Endothelial cell of umbilical vein (primary cell): ENCODE data around the gene TARBP1. TPM values are rescaled to one million over a fixed set of nuclear protein-coding genes. Genes with fewer than 3 reads are reported as not detected.

ENCODE experiments used
- BruUV-seq: library from RNA; stranded (reverse); fragments of 400-500 nt; replicated peaks from 2 replicates; lab custom pipeline; 2021; lab: Mats Ljungman, UMichigan
- CTCF ChIA-PET: fragments of 300-600, 350-600 bp; sonication (Branson Sonifier 250); formaldehyde crosslinking; loops from one replicate; lab custom pipeline; 2021; ENCODE audit warnings: antibody characterized with exemption, inconsistent platforms; lab: Charles Lee
- POLR2A ChIA-PET: fragments of 300-600, 350-600 bp; sonication (Branson Sonifier 250); formaldehyde crosslinking; loops from one replicate; lab custom pipeline; 2021; ENCODE audit warnings: antibody characterized with exemption, inconsistent platforms; lab: Charles Lee
- DNase-seq: peaks from one replicate; pipeline ENCODE4 v3.0.0-alpha.2; 2011; ENCODE audit warnings: low read depth, low spot score
- FAIRE-seq: peaks from 2 replicates; lab custom pipeline; 2011; peaks lifted over from hg19 to GRCh38; lab: Jason Lieb, UNC
- H2AFZ ChIP-seq: 2 replicates; pipeline ENCODE4 v1.6.0; 2012; ENCODE audit warnings: low read depth, low read length, control low read depth, inconsistent platforms
- H3K27ac ChIP-seq: 2 replicates; pipeline ENCODE4 v1.5.1; 2011; ENCODE audit warnings: low read depth, mild to moderate bottlenecking, control low read depth, low read length, moderate library complexity; ENCODE audit not compliant: insufficient read depth
- H3K27me3 ChIP-seq, 2 experiments: 2 replicates each; pipeline versions ENCODE4 v1.6.0 to v1.6.1; 2011; ENCODE audit warnings: low read length in 2 of 2, mixed read lengths in 1 of 2; ENCODE audit not compliant: control insufficient read depth in 2 of 2, insufficient read depth in 2 of 2
- H3K36me3 ChIP-seq, 2 experiments: 2 replicates in 1 of 2; 3 replicates in 1 of 2; pipeline ENCODE4 v1.5.1; 2011; ENCODE audit warnings: low read length in 2 of 2, mild to moderate bottlenecking in 1 of 2, moderate library complexity in 1 of 2; ENCODE audit not compliant: control insufficient read depth in 2 of 2, insufficient read depth in 2 of 2; ENCODE audit errors: extremely low read depth in 1 of 2
- H3K4me1 ChIP-seq: 3 replicates; pipeline ENCODE4 v1.5.1; 2011; ENCODE audit warnings: mild to moderate bottlenecking, low read length; ENCODE audit not compliant: control insufficient read depth, insufficient read depth; ENCODE audit errors: extremely low read depth
- H3K4me2 ChIP-seq: 2 replicates; pipeline ENCODE4 v1.6.1; 2011; ENCODE audit warnings: low read length, control low read depth, mixed read lengths; ENCODE audit not compliant: insufficient read depth
- H3K4me3 ChIP-seq, 3 experiments: fragments of 200-600 bp in 1 of 3; sonication (generic), shearing (Covaris generic) in 1 of 3; replicated peaks in 1 of 3; 2 replicates each; pipeline ENCODE4 v1.5.1; 2011 to 2016; ENCODE audit warnings: control low read depth in 3 of 3, low read length in 3 of 3, mild to moderate bottlenecking in 2 of 3, inconsistent platforms in 1 of 3, low read depth in 1 of 3, moderate library complexity in 1 of 3; ENCODE audit not compliant: insufficient read depth in 1 of 3
- H3K79me2 ChIP-seq: 2 replicates; pipeline ENCODE4 v1.6.0; 2012; ENCODE audit warnings: low read length, inconsistent platforms; ENCODE audit not compliant: control insufficient read depth, insufficient read depth
- H3K9ac ChIP-seq: replicated peaks from 2 replicates; pipeline ENCODE3; 2011; ENCODE audit warnings: low read length, control low read depth; ENCODE audit not compliant: insufficient read depth; ENCODE audit errors: extremely low read depth
- H3K9me1 ChIP-seq: replicated peaks from 3 replicates; pipeline ENCODE4 v1.6.0; 2011; ENCODE audit warnings: mild to moderate bottlenecking, low read length; ENCODE audit not compliant: control insufficient read depth, insufficient read depth; ENCODE audit errors: extremely low read depth
- H3K9me3 ChIP-seq: replicated peaks from 2 replicates; pipeline ENCODE4 v1.5.1; 2012; ENCODE audit warnings: low read length, inconsistent platforms; ENCODE audit not compliant: control insufficient read depth, insufficient read depth
- H4K20me1 ChIP-seq: replicated peaks from 2 replicates; pipeline ENCODE3; 2011; ENCODE audit warnings: mild to moderate bottlenecking, low read length; ENCODE audit not compliant: control insufficient read depth, insufficient read depth; ENCODE audit errors: extremely low read depth
- CTCF ChIP-seq, 2 donors: IDR thresholded peaks; 1 replicate in 1 of 2; 2 replicates in 1 of 2; pipeline ENCODE4 v1.5.1; 2011; ENCODE audit warnings: low read length in 2 of 2, mild to moderate bottlenecking in 2 of 2, moderate library complexity in 2 of 2, control low read depth in 1 of 2, inconsistent platforms in 1 of 2, low read depth in 1 of 2; ENCODE audit not compliant: insufficient read depth in 1 of 2; ENCODE audit errors: extremely low read depth in 1 of 2
- EZH2 ChIP-seq: IDR thresholded peaks from 2 replicates; pipeline ENCODE4 v1.6.1; 2012; ENCODE audit warnings: borderline replicate concordance, low read depth, mild to moderate bottlenecking, moderate library complexity, low read length, inconsistent platforms; ENCODE audit not compliant: severe bottlenecking
- FOS ChIP-seq: IDR thresholded peaks from 2 replicates; pipeline ENCODE4 v1.6.1; 2011; ENCODE audit warnings: mild to moderate bottlenecking, low read length, moderate library complexity, borderline replicate concordance; ENCODE audit not compliant: insufficient read depth
- GATA2 ChIP-seq: IDR thresholded peaks from 2 replicates; pipeline ENCODE4 v1.7.0; 2011; ENCODE audit warnings: low read depth, mild to moderate bottlenecking, moderate library complexity, mixed read lengths, low read length; ENCODE audit not compliant: insufficient read length, insufficient read depth
- JUN ChIP-seq: IDR thresholded peaks from 2 replicates; pipeline ENCODE4 v1.6.1; 2011; ENCODE audit warnings: borderline replicate concordance, low read depth; ENCODE audit not compliant: insufficient read length, insufficient read depth
- MAX ChIP-seq: IDR thresholded peaks from 2 replicates; pipeline ENCODE4 v1.6.1; 2011; ENCODE audit not compliant: insufficient read depth, insufficient read length
- MYC ChIP-seq: IDR thresholded peaks from one replicate; pipeline ENCODE4 v1.6.1; 2011; ENCODE audit warnings: mild to moderate bottlenecking, low read depth, low read length
- POLR2A ChIP-seq: IDR thresholded peaks from 2 replicates; pipeline ENCODE4 v1.6.1; 2012; ENCODE audit warnings: low read depth, mild to moderate bottlenecking, control low read depth, low read length
- POLR2AphosphoS5 ChIP-seq: IDR thresholded peaks from 2 replicates; pipeline ENCODE4 v1.6.1; 2012; ENCODE audit warnings: low read depth, mild to moderate bottlenecking, control low read depth, low read length, moderate library complexity; ENCODE audit not compliant: insufficient read depth
- dilution Hi-C: fragments of 300-500 bp; cut with MboI; formaldehyde crosslinking; loops from one replicate; pipeline ENCODE4 v1.15.0; 2019; ENCODE audit warnings: low sequenced_read_pairs; ENCODE audit not compliant: extremely low pct_ligation_motif_present
- intact Hi-C: fragments of 100-400 bp; cut with micrococcal nuclease; formaldehyde crosslinking; loops from one replicate; pipeline ENCODE4 v1.10.0; 2022
- polyA plus RNA-seq, 4 experiments: library from polyadenylated mRNA; depleted of rRNA in 3 of 4; stranded (reverse) in 3 of 4; unstranded in 1 of 4; fragments of >200 nt; gene quantifications; 2 replicates each; pipeline versions ENCODE4 v1.2.1 to v1.2.3, GENCODE V29; 2011 to 2012; ENCODE audit warnings: missing spikeins in 1 of 4
- total RNA-seq: library from RNA; stranded (reverse); gene quantifications from 2 replicates; pipeline ENCODE4 v1.2.3, GENCODE V29; 2021

TARBP1 gene
- total and polyA plus RNA-seq, 2 donors (not counting 3 experiments of a cell fraction or from before 2014, with no cell fraction given) = 17.3 to 23.4 TPM

GRCh38 chr1:234476172-234476571, 2.8 kb downstream of the TARBP1 start:
- intact Hi-C loops = loop anchor here (10.0 kb wide), 2 partner anchors 361 to 1029 kb away; partner anchors contain the start of gene B3GALNT2
- FAIRE-seq (no peak), DNase-seq (no peak)
- peaks cover 3 to 10% of the 10 kb centered on the region in 2 experiments for H3K27me3 ChIP-seq
- no peaks in the 10 kb centered on the region for H3K9me3 ChIP-seq
- TF ChIP-seq MAX (no peak), MYC (no peak), FOS (no peak), GATA2 (no peak), POLR2A (no peak), CTCF (IDR thresholded peaks at IDR 0.05; ENCODE audit: extremely low read depth in 1 of 2, insufficient read depth in 1 of 2, low read depth in 1 of 2, low read length in 2 of 2) (no peak), POLR2AphosphoS5 (no peak), JUN (no peak), EZH2 (no peak)
- H4K20me1 ChIP-seq = no peaks in the 10 kb centered on the region
- no peaks in the 10 kb centered on the region for H3K36me3 ChIP-seq
- no peaks in the 10 kb centered on the region for H3K9me1 ChIP-seq
- H3K4me2 ChIP-seq = no peak overlapping the region
- ChIA-PET POLR2A (no interaction called here), CTCF (no interaction called here)
- dilution Hi-C loops = no loop called here
- BruUV-seq = no TSS peak
- no peak overlapping the region for H3K27ac ChIP-seq
- no peak overlapping the region for H3K9ac ChIP-seq
- H2AFZ ChIP-seq = no peak overlapping the region
- H3K4me3 ChIP-seq = no peak overlapping the region
- H3K4me1 ChIP-seq = peaks cover 17% of the 10 kb centered on the region
- H3K79me2 ChIP-seq = peaks cover 9% of the 10 kb centered on the region
